Measurements from ENCODE around the gene KANK4. TPM values are rescaled to one million over a fixed set of nuclear protein-coding genes. Genes with fewer than 3 reads are reported as not detected.

The KANK4 gene
- polyA plus RNA-seq, 2 of the 4 experiments (the other 2 are of a cell fraction) = 0.66 to 0.81 TPM

GRCh38 chr1:62268315-62268714 is 50.9 kb downstream of the KANK4 start:
- Histone ChIP-seq H3K4me3 (no peak overlapping the region), H3K9me3 (no peaks in the 10 kb centered on the region), H3K4me2 (no peak overlapping the region), H3K27ac (no peak overlapping the region), H3K4me1 (0 out of 3 replicates have a peak, but pooled peaks cover 7% of the 10 kb centered on the region)
- POLR2A ChIA-PET = no interaction called here
- WGBS (ENCODE audit: missing lambda C conversion rate) = 68% methylated on average over 8 of the region's 8 CpGs
- CTCF ChIA-PET = interaction anchor here (0.6 kb wide), 1 partner anchor 11 kb away, joined by 7 read pairs; no protein-coding TSS in a partner anchor
- TF ChIP-seq RAD21 (conservative IDR thresholded peaks at IDR 0.05 in 1 of 2, IDR thresholded peaks at IDR 0.05 in 1 of 2) (no peak), BCL3 (IDR thresholded peaks at IDR 0.05) (no peak), CBX8 (IDR thresholded peaks at IDR 0.05) (no peak), CTCF (IDR thresholded peaks at IDR 0.05) (no peak), KDM5A (IDR thresholded peaks at IDR 0.05) (no peak), SREBF2 (IDR thresholded peaks at IDR 0.05) (no peak), HEYL (CRISPR knock-in tag; IDR thresholded peaks at IDR 0.05) (no peak), HDAC2 (IDR thresholded peaks at IDR 0.05) (no peak), CEBPB (IDR thresholded peaks at IDR 0.05) (no peak), POLR2AphosphoS2 (conservative IDR thresholded peaks at IDR 0.05; ENCODE audit: low read length) (no peak), NR3C1 (IDR thresholded peaks at IDR 0.05) (no peak), CHD4 (IDR thresholded peaks at IDR 0.05; ENCODE audit: borderline replicate concordance) (no peak), PBX3 (IDR thresholded peaks at IDR 0.05) (no peak), JUNB (IDR thresholded peaks at IDR 0.05) (no peak), TFCP2L1 (CRISPR knock-in tag; IDR thresholded peaks at IDR 0.05) (no peak), CBX2 (IDR thresholded peaks at IDR 0.05; ENCODE audit: borderline replicate concordance, low read depth) (no peak), MAX (IDR thresholded peaks at IDR 0.05) (no peak), MAZ (IDR thresholded peaks at IDR 0.05; ENCODE audit: borderline replicate concordance, low read depth, low read length) (no peak)
- no peak for FAIRE-seq
- DNase-seq (ENCODE audit: low read depth in 1 of 2, low spot score in 1 of 2) = no peak
- no peak for ATAC-seq

- FAIRE-seq (no peak), ATAC-seq (no peak), DNase-seq (ENCODE audit: low read depth in 1 of 2, low spot score in 1 of 2) (no peak)
- Histone ChIP-seq H3K4me3 (no peak overlapping the region), H3K4me1 (0 out of 3 replicates have a peak, but pooled peaks cover 7% of the 10 kb centered on the region), H3K27ac (no peak overlapping the region), H3K9me3 (no peaks in the 10 kb centered on the region), H3K4me2 (no peak overlapping the region)
- POLR2A ChIA-PET = no interaction called here
- CTCF ChIA-PET = no interaction called here
- 65% methylated on average over 8 of the region's 9 CpGs for WGBS (ENCODE audit: missing lambda C conversion rate)
- TF ChIP-seq SMC3 (IDR thresholded peaks at IDR 0.05) (no peak), CBX8 (IDR thresholded peaks at IDR 0.05) (no peak), ZNF302 (CRISPR knock-in tag; IDR thresholded peaks at IDR 0.05) (no peak), HDAC2 (IDR thresholded peaks at IDR 0.05) (no peak), REST (IDR thresholded peaks at IDR 0.05) (no peak), ZC3H11A (IDR thresholded peaks at IDR 0.05) (no peak), TFCP2L1 (CRISPR knock-in tag; IDR thresholded peaks at IDR 0.05) (no peak), FOSL2 (IDR thresholded peaks at IDR 0.05) (no peak), FOSL2 (CRISPR knock-in tag; IDR thresholded peaks at IDR 0.05) (no peak)
Measured at GRCh38 chr1:62265956-62266935, 53.0 kb downstream of the KANK4 start.

Measured in A549 (cell line).